Epithelial cell of proximal tubule (primary cell): ENCODE data around the gene PRC1. TPM values are rescaled to one million over a fixed set of nuclear protein-coding genes. Genes with fewer than 3 reads are reported as not detected.

ENCODE experiments used
- DNase-seq: peaks from one replicate; pipeline ENCODE4 v3.0.0-alpha.2; 2011; ENCODE audit warnings: low read depth
- H3K4me3 ChIP-seq: 2 replicates; pipeline ENCODE4 v1.5.1; 2011; ENCODE audit warnings: low read depth, mild to moderate bottlenecking, low read length
- total RNA-seq: library from RNA; depleted of rRNA; stranded (reverse); fragments of >200 nt; gene quantifications from 2 replicates; pipeline ENCODE4 v1.2.3, GENCODE V29; 2015
- TF ChIP-seq, protein P1 (sequence below): conservative IDR thresholded peaks from 2 replicates; pipeline ENCODE4 v1.5.1; 2012; ENCODE audit warnings: low read depth, mild to moderate bottlenecking, low read length

PRC1 gene
- total RNA-seq, 1 donor from 2014 or later: 251 TPM

DNA sequence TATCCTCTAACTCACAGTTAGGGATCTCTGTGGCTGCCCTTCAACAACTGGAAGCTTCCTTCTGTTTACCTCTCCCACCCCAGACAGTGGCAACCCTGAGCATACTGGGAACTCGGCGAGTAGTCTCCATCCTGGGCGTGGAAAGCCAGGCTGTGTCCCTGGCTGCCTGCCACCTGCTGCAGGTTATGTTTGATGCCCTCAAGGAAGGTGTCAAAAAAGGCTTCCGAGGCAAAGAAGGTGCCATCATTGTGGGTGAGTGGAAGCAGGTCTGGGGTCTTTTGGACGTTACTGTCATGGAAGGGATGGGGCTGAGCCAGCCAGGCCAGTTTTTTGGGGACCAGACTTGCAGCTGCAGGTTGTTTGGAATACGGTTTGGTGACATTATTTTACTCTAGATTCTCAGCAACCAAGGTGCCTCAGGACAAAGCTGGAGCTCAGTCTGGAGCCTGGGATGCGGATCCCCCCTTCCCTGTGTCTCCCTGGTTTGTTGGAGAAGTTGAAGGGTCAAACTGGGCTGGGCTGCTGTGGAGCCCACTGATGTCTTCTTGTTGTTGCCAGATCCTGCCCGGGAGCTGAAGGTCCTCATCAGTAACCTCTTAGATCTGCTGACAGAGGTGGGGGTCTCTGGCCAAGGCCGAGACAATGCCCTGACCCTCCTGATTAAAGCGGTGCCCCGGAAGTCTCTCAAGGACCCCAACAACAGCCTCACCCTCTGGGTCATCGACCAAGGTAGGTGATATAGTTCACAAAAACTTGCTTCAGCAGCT is 51.8 kb downstream of the PRC1 start:
- no peak for DNase-seq
- H3K4me3 ChIP-seq: no peak overlapping the region
- TF ChIP-seq, protein P1, sequence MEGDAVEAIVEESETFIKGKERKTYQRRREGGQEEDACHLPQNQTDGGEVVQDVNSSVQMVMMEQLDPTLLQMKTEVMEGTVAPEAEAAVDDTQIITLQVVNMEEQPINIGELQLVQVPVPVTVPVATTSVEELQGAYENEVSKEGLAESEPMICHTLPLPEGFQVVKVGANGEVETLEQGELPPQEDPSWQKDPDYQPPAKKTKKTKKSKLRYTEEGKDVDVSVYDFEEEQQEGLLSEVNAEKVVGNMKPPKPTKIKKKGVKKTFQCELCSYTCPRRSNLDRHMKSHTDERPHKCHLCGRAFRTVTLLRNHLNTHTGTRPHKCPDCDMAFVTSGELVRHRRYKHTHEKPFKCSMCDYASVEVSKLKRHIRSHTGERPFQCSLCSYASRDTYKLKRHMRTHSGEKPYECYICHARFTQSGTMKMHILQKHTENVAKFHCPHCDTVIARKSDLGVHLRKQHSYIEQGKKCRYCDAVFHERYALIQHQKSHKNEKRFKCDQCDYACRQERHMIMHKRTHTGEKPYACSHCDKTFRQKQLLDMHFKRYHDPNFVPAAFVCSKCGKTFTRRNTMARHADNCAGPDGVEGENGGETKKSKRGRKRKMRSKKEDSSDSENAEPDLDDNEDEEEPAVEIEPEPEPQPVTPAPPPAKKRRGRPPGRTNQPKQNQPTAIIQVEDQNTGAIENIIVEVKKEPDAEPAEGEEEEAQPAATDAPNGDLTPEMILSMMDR: no peak

DNA sequence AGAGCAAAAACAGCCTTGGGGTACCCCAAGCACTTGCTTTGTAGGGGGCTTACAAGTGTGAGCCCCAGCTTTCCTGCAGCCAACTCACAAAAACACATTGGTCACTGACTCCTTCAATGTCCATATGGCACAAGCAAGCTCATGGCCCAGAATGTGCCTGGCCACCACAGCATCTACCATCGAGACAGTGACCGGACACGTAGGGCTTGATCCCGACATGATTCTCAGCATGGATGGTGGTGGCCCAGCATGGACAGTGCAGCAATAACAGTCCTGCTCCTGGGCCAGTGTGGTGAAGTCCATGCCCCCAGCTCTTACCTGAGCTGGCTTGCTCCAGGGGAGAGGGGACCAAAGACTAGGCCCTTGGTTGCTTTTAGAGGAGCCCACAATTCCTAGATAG is 53.3 kb downstream of the PRC1 start:
- TF ChIP-seq, protein P1: no peak
- no peak for DNase-seq
- H3K4me3 ChIP-seq: no peak overlapping the region

- TF ChIP-seq, protein P1: no peak
- DNase-seq: no peak
- H3K4me3 ChIP-seq: no peak overlapping the region
These were observed 54.6 kb downstream of the PRC1 start for GRCh38 chr15:90939756-90940155.

DNA sequence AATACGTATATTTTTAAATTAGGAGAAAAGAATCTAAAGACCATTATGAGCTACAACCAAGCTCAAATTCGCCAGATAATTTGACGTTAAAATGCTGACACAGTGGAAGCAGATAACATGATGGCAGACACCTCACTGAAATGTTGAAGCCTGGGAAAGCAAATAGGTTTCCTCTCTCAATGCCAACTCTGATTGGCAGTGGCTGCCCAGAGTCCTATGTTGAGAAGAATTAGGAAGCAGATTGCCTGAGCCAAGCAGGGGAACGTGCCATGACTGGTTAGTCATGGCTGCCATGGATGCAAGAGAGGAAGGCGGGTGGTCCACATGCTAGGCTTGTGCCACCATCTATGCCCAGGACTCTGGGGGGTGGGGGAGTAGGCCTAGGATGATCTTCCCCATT is 56.1 kb downstream of the PRC1 start:
- H3K4me3 ChIP-seq: no peak overlapping the region
- TF ChIP-seq, protein P1: no peak
- no peak for DNase-seq

GRCh38 chr15:90936823-90937222 is 57.5 kb downstream of the PRC1 start:
- no peak overlapping the region for H3K4me3 ChIP-seq
- TF ChIP-seq, protein P1: no peak
- DNase-seq: no peak

DNA sequence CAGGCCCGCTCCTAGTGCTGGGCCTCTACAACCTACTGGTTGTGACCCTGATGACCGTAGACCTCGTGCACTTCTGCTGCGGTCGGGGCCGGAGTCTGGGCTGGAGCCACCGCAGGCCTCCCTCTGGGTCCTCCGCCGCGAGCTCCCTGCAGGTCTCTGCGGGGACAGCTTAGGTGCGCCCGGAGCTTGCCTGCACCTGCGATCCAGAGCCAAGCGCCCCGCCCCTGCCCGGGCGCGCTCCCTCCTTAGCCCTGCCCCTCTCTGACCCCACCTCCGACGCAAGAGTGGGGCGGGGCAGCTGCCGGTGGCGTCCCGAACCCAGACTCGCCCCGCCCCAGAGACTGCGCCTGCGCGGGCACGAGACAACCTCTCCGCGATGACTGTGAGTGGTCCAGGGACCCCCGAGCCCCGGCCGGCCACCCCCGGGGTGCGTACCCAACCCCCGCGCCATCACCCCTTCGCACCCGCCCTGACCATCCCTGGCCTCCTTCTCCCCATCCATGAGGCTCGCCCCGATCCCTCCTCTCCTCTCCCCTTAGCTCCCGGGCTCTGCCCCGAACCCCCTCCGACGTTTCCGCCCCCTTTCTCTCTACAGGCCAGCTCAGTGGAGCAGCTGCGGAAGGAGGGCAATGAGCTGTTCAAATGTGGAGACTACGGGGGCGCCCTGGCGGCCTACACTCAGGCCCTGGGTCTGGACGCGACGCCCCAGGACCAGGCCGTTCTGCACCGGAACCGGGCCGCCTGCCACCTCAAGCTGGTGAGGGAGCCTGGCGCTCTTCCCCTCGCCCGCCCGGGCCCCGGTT is 59.2 kb downstream of the PRC1 start, which contains the start of gene UNC45A:
UNC45A (plus strand) TSS at position 337 of the 803 bp plus-strand sequence; CDS start at position 377, 40 bp downstream.
- DNase-seq: no peak
- peak within 1 kb of the TSS; percentile 87 for H3K4me3 ChIP-seq
- TF ChIP-seq, protein P1: peak; percentile 6
